ENCODE results near the gene SCARB1. TPM values are rescaled to one million over a fixed set of nuclear protein-coding genes. Genes with fewer than 3 reads are reported as not detected.

SCARB1 gene
- total and polyA plus RNA-seq, 2 of the 13 experiments (the other 11 are each of a cell fraction or from before 2014, with no cell fraction given) = 63.4 to 160 TPM

DNA sequence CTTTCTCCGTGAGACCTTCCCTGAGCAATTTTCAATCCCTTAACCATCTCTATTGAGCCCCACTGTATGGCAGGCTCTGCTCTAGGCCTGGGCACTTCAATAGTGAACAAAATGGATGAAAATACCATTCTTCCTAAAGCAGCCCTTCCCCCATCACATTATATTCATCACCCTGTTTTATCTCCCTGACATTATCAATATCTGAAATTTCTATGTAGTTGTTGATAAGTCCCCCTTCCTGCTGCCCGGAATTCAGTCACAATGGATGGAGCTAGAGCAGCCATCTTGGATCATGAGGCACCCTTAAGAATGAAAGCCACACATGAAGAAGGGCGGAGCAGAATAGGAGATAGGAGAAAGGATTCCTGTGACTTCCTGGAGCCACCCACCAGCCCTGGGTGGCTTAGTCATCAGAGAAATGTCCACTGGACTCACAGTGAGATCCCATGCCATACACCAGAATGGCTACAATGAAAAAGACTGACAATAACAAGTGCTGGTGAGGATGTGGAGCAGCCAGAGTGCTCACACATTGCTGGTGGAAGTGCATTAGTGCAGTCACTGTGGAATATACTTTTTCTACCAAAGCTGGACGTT, 33.9 kb downstream of the SCARB1 start (continued):
- TF ChIP-seq, protein P1, sequence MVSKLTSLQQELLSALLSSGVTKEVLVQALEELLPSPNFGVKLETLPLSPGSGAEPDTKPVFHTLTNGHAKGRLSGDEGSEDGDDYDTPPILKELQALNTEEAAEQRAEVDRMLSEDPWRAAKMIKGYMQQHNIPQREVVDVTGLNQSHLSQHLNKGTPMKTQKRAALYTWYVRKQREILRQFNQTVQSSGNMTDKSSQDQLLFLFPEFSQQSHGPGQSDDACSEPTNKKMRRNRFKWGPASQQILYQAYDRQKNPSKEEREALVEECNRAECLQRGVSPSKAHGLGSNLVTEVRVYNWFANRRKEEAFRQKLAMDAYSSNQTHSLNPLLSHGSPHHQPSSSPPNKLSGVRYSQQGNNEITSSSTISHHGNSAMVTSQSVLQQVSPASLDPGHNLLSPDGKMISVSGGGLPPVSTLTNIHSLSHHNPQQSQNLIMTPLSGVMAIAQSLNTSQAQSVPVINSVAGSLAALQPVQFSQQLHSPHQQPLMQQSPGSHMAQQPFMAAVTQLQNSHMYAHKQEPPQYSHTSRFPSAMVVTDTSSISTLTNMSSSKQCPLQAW (CRISPR knock-in tag; IDR thresholded peaks at IDR 0.05) = no peak; the same call in 1 of the 2 replicates
- TF ChIP-seq ZNF772 (CRISPR knock-in tag; IDR thresholded peaks at IDR 0.05) (0 out of 2 replicates have a peak, but pooled peaks have one; percentile 8), HNRNPL (IDR thresholded peaks at IDR 0.05; ENCODE audit: low read depth, low read length) (no peak), HMG20A (CRISPR knock-in tag; IDR thresholded peaks at IDR 0.05; ENCODE audit: borderline replicate concordance) (no peak; the same call in 1 of the 2 replicates), ZBTB3 (CRISPR knock-in tag; IDR thresholded peaks at IDR 0.05; ENCODE audit: borderline replicate concordance, low read depth) (no peak), FOXP1 (IDR thresholded peaks at IDR 0.05) (no peak), FOXP1 (CRISPR knock-in tag; IDR thresholded peaks at IDR 0.05) (no peak), ZNF329 (CRISPR knock-in tag; IDR thresholded peaks at IDR 0.05; ENCODE audit: low read depth) (no peak), NFKBIZ (CRISPR knock-in tag; IDR thresholded peaks at IDR 0.05) (no peak), SIX4 (CRISPR knock-in tag; IDR thresholded peaks at IDR 0.05) (no peak), NCOR1 (IDR thresholded peaks at IDR 0.05; ENCODE audit: borderline replicate concordance, low read length) (no peak), FLYWCH1 (CRISPR knock-in tag; IDR thresholded peaks at IDR 0.05) (no peak), ZSCAN29 (CRISPR knock-in tag; conservative IDR thresholded peaks at IDR 0.05) (no peak), FOXK1 (CRISPR knock-in tag; IDR thresholded peaks at IDR 0.05; ENCODE audit: borderline replicate concordance, low read depth) (0 out of 2 replicates have a peak, but pooled peaks have one; percentile 7), ZBTB21 (CRISPR knock-in tag; IDR thresholded peaks at IDR 0.05) (no peak), ZNF282 (IDR thresholded peaks at IDR 0.05; ENCODE audit: partially characterized antibody) (no peak), TCF7L2 (IDR thresholded peaks at IDR 0.05; ENCODE audit: low read depth, low read length) (no peak)
- TF ChIP-seq, protein P2, sequence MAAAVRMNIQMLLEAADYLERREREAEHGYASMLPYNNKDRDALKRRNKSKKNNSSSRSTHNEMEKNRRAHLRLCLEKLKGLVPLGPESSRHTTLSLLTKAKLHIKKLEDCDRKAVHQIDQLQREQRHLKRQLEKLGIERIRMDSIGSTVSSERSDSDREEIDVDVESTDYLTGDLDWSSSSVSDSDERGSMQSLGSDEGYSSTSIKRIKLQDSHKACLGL (CRISPR knock-in tag; IDR thresholded peaks at IDR 0.05) = no peak
- TF ChIP-seq, protein P3, sequence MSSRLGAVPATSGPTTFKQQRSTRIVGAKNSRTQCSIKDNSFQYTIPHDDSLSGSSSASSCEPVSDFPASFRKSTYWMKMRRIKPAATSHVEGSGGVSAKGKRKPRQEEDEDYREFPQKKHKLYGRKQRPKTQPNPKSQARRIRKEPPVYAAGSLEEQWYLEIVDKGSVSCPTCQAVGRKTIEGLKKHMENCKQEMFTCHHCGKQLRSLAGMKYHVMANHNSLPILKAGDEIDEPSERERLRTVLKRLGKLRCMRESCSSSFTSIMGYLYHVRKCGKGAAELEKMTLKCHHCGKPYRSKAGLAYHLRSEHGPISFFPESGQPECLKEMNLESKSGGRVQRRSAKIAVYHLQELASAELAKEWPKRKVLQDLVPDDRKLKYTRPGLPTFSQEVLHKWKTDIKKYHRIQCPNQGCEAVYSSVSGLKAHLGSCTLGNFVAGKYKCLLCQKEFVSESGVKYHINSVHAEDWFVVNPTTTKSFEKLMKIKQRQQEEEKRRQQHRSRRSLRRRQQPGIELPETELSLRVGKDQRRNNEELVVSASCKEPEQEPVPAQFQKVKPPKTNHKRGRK (CRISPR knock-in tag; IDR thresholded peaks at IDR 0.05) = no peak
- TF ChIP-seq, protein P4, sequence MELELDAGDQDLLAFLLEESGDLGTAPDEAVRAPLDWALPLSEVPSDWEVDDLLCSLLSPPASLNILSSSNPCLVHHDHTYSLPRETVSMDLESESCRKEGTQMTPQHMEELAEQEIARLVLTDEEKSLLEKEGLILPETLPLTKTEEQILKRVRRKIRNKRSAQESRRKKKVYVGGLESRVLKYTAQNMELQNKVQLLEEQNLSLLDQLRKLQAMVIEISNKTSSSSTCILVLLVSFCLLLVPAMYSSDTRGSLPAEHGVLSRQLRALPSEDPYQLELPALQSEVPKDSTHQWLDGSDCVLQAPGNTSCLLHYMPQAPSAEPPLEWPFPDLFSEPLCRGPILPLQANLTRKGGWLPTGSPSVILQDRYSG (CRISPR knock-in tag; IDR thresholded peaks at IDR 0.05) = no peak
- TF ChIP-seq, protein P5, sequence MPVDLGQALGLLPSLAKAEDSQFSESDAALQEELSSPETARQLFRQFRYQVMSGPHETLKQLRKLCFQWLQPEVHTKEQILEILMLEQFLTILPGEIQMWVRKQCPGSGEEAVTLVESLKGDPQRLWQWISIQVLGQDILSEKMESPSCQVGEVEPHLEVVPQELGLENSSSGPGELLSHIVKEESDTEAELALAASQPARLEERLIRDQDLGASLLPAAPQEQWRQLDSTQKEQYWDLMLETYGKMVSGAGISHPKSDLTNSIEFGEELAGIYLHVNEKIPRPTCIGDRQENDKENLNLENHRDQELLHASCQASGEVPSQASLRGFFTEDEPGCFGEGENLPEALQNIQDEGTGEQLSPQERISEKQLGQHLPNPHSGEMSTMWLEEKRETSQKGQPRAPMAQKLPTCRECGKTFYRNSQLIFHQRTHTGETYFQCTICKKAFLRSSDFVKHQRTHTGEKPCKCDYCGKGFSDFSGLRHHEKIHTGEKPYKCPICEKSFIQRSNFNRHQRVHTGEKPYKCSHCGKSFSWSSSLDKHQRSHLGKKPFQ (CRISPR knock-in tag; IDR thresholded peaks at IDR 0.05; ENCODE audit: insufficient replicate concordance) = no peak
- TF ChIP-seq, protein P6, sequence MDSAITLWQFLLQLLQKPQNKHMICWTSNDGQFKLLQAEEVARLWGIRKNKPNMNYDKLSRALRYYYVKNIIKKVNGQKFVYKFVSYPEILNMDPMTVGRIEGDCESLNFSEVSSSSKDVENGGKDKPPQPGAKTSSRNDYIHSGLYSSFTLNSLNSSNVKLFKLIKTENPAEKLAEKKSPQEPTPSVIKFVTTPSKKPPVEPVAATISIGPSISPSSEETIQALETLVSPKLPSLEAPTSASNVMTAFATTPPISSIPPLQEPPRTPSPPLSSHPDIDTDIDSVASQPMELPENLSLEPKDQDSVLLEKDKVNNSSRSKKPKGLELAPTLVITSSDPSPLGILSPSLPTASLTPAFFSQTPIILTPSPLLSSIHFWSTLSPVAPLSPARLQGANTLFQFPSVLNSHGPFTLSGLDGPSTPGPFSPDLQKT (CRISPR knock-in tag; IDR thresholded peaks at IDR 0.05; ENCODE audit: borderline replicate concordance) = no peak
